Cardiac fibroblast (primary cell): ENCODE data around the gene COQ10B.

ENCODE experiments used
- DNase-seq, 2 donors: peaks; one replicate each; pipeline versions ENCODE4 v3.0.0 to v3.0.0-alpha.2; 2010; ENCODE audit warnings: low read depth in 2 of 2
- H3K4me3 ChIP-seq, 2 donors: replicated peaks in 1 of 2; 1 replicate in 1 of 2; 2 replicates in 1 of 2; pipeline ENCODE4 v1.5.1; 2011; ENCODE audit warnings: low read depth in 2 of 2, low read length in 2 of 2, mild to moderate bottlenecking in 2 of 2, moderate library complexity in 1 of 2
- TF ChIP-seq, protein P1 (sequence below): IDR thresholded peaks from one replicate; pipeline ENCODE4 v1.5.1; 2011; ENCODE audit warnings: low read depth, mild to moderate bottlenecking, low read length, inconsistent platforms

The COQ10B gene

DNA sequence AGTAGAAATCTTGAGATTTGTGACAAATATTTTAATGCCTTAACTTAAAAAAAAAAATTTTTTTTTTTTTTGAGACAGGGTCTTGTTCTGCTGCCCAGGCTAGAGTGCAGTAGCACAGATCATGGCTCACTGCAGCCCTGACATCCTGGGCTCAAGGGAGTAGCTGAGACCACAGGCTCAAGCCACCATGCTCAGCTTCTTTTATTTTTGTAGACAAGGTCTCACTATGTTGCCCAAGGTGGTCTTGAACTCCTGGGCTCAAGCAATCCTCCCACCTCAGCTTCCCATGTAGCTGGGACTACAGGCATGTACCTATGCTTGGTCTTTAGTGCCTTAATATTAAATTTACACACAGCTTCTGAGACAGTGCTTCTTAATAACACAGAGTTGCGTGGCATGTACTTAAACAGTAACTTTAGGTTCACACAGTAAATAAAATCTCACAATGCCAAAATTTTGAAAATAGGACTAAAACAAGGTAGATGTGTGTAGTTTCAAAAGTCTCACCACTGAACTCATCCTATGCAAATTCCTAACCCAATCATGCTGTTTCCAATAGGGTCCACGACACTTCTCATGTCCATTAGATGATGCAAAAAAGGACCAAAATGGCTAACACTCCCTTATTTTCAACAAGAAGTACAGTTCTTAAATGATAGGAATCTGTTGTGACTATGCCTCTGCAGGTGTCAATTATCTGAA lies 42.2 kb downstream of the COQ10B start:
- DNase-seq: no peak
- TF ChIP-seq, protein P1, sequence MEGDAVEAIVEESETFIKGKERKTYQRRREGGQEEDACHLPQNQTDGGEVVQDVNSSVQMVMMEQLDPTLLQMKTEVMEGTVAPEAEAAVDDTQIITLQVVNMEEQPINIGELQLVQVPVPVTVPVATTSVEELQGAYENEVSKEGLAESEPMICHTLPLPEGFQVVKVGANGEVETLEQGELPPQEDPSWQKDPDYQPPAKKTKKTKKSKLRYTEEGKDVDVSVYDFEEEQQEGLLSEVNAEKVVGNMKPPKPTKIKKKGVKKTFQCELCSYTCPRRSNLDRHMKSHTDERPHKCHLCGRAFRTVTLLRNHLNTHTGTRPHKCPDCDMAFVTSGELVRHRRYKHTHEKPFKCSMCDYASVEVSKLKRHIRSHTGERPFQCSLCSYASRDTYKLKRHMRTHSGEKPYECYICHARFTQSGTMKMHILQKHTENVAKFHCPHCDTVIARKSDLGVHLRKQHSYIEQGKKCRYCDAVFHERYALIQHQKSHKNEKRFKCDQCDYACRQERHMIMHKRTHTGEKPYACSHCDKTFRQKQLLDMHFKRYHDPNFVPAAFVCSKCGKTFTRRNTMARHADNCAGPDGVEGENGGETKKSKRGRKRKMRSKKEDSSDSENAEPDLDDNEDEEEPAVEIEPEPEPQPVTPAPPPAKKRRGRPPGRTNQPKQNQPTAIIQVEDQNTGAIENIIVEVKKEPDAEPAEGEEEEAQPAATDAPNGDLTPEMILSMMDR: no peak

GRCh38 chr2:197496695-197497094 lies 43.3 kb downstream of the COQ10B start:
- DNase-seq: no peak
- TF ChIP-seq, protein P1: no peak
- no peak overlapping the region for H3K4me3 ChIP-seq

More for the DNA sequence above, 42.2 kb downstream of the COQ10B start:
- H3K4me3 ChIP-seq: no peak overlapping the region

- TF ChIP-seq, protein P1: no peak
- no peak for DNase-seq
- H3K4me3 ChIP-seq: no peak overlapping the region
Measured at GRCh38 chr2:197497326-197497725, 44.0 kb downstream of the COQ10B start.

- peak overlapping the region; percentile 81 to 85 for H3K4me3 ChIP-seq
- TF ChIP-seq, protein P1: no peak
- DNase-seq: peak; percentile 11
Measured at GRCh38 chr2:197498235-197498936, 45.0 kb downstream of the COQ10B start.

- H3K4me3 ChIP-seq: peak overlapping the region; percentile 81 to 85
- TF ChIP-seq, protein P1: no peak
- peak; percentile 55 to 57 for DNase-seq
Measured at GRCh38 chr2:197498937-197499593, 45.7 kb downstream of the COQ10B start.

DNA sequence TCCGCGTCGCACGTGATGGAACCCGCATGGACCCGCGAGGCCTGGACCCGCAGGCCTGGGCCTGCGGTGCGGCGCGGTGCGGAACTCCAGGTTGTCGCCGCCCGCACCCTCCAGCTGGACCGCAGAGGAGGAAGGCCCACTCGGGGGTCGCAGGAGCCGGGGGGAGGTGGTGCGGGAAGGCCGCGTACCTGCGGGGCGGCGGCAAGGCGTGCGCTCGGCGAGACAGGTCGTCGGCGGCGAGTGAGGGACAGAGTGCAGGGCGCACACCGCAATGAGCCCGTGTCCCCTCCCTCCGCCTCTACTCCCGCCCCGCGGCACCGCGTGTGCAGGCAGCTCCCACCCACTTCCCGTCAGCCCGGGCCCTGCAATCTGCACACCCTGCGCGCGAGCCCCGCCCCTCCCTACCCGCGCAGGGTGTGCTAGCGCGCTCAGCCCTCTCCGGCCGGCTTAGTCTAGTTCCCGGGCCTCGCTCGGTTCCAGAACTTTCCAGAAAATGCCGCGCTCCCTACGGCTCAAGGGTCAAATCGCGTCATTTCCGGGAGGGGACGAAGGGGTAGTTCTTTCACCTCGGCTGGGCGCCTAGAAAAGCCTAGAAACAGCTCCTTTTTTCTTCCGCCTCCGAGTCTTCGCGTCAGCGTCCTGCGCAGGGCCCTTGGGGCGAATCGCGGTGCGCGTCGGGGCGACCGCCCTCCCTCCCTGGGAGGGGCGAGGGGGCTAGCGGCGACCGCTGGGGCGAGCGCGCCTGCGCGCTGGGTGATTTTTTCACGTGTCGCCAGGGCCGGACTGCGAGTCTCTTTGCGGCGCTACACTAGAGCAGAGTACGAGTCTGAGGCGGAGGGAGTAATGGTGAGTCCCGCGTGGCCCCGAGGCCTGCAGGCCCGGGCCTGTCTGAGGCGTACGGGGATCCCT lies 46.5 kb downstream of the COQ10B start, which contains the start of the genes HSPD1 and HSPE1:
HSPD1 (minus strand) TSS at position 247 of the 909 bp plus-strand sequence. CDS start 992 bp downstream, outside the sequence.
HSPE1 (plus strand) TSS at position 786 of the 909 bp plus-strand sequence; CDS start at position 844, 58 bp downstream.
- peak within 1 kb of the TSS; percentile 81 to 85 for H3K4me3 ChIP-seq
- DNase-seq: peak; percentile 100
- TF ChIP-seq, protein P1: no peak
